Uterus (tissue), 2 donors: Measurements from ENCODE around the gene DDN.

Experiments used
- POLR2A ChIP-seq, 2 donors: fragments of 450-650 bp; IDR thresholded peaks; one replicate each; pipeline ENCODE4 v1.6.1; 2016; ENCODE audit warnings: antibody characterized with exemption in 2 of 2, mild to moderate bottlenecking in 1 of 2, moderate library complexity in 1 of 2
- TF ChIP-seq, protein P1 (sequence below), 4 experiments: fragments of 200-600 bp in 2 of 4; fragments of 450-650 bp in 2 of 4; sonication (generic) in 2 of 4; IDR thresholded peaks; one replicate each; pipeline ENCODE4 v1.5.1; 2016 to 2019; ENCODE audit warnings: antibody characterized with exemption in 4 of 4, mild to moderate bottlenecking in 2 of 4, moderate library complexity in 1 of 4

DNA sequence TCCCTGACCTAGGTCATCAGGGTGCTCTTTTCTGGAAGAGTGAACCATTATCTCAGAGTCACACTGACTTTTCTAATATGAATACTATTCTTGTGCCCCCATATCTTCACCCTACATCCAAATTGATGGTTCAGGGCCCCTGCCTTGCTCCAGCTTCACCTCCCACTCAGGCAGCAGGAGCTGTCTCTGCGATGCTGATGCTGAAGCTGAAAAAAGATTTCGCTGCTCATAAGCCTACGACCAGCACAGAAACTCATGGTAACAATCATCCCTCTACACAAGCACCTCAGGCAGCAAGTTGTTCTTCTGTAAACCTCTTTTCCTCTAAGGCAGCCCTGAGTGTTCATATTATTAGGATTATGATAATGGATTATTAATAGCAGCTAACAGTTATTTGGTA, 45.1 kb downstream of the DDN start:
- TF ChIP-seq, protein P1, sequence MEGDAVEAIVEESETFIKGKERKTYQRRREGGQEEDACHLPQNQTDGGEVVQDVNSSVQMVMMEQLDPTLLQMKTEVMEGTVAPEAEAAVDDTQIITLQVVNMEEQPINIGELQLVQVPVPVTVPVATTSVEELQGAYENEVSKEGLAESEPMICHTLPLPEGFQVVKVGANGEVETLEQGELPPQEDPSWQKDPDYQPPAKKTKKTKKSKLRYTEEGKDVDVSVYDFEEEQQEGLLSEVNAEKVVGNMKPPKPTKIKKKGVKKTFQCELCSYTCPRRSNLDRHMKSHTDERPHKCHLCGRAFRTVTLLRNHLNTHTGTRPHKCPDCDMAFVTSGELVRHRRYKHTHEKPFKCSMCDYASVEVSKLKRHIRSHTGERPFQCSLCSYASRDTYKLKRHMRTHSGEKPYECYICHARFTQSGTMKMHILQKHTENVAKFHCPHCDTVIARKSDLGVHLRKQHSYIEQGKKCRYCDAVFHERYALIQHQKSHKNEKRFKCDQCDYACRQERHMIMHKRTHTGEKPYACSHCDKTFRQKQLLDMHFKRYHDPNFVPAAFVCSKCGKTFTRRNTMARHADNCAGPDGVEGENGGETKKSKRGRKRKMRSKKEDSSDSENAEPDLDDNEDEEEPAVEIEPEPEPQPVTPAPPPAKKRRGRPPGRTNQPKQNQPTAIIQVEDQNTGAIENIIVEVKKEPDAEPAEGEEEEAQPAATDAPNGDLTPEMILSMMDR (IDR thresholded peaks at IDR 0.05), result no peak
- TF ChIP-seq POLR2A (IDR thresholded peaks at IDR 0.05), result no peak
